H9 (cell line): Measurements from ENCODE around the gene RPUSD3. TPM values are rescaled to one million over a fixed set of nuclear protein-coding genes. Genes with fewer than 3 reads are reported as not detected.

Experiments used
- DNase-seq: peaks from one replicate; pipeline ENCODE4 v3.0.0-alpha.2; 2017
- H2AFZ ChIP-seq: one replicate; pipeline ENCODE4 v1.6.1; 2013; ENCODE audit warnings: mild to moderate bottlenecking, low read length, control low read depth, moderate library complexity
- H2AK5ac ChIP-seq: 2 replicates; pipeline ENCODE4 v1.6.1; 2013; ENCODE audit warnings: low read length, control low read depth, mixed read lengths; ENCODE audit not compliant: insufficient read length
- H2BK120ac ChIP-seq: one replicate; pipeline ENCODE4 v1.6.1; 2013; ENCODE audit warnings: low read depth, mild to moderate bottlenecking, low read length, control low read depth, inconsistent platforms; ENCODE audit not compliant: poor library complexity, severe bottlenecking
- H2BK12ac ChIP-seq: 2 replicates; pipeline ENCODE4 v1.6.1; 2013; ENCODE audit warnings: low read length, control low read depth, mixed read lengths, low read depth; ENCODE audit not compliant: insufficient read length
- H2BK15ac ChIP-seq: 2 replicates; pipeline ENCODE4 v1.6.1; 2013; ENCODE audit warnings: low read depth, low read length, control low read depth
- H2BK20ac ChIP-seq: one replicate; pipeline ENCODE4 v1.6.1; 2013; ENCODE audit warnings: low read depth, mild to moderate bottlenecking, low read length, control low read depth, inconsistent platforms; ENCODE audit not compliant: poor library complexity, severe bottlenecking
- H2BK5ac ChIP-seq: 2 replicates; pipeline ENCODE4 v1.6.1; 2013; ENCODE audit warnings: low read length, control low read depth, mixed read lengths; ENCODE audit not compliant: insufficient read length
- H3K14ac ChIP-seq: 2 replicates; pipeline ENCODE4 v1.6.1; 2013; ENCODE audit warnings: low read length, control low read depth; ENCODE audit not compliant: insufficient read depth
- H3K18ac ChIP-seq: 2 replicates; pipeline ENCODE4 v1.6.1; 2013; ENCODE audit warnings: low read depth, mild to moderate bottlenecking, mixed read lengths, low read length, control low read depth; ENCODE audit not compliant: insufficient read length
- H3K23ac ChIP-seq: 2 replicates; pipeline ENCODE4 v1.6.1; 2013; ENCODE audit warnings: low read length, control low read depth, mixed read lengths, low read depth; ENCODE audit not compliant: insufficient read length
- H3K23me2 ChIP-seq: 2 replicates; pipeline ENCODE4 v1.6.1; 2013; ENCODE audit warnings: low read depth, mild to moderate bottlenecking, mixed read lengths, low read length, control low read depth; ENCODE audit not compliant: insufficient read length, poor library complexity, severe bottlenecking
- H3K27ac ChIP-seq: 2 replicates; pipeline ENCODE4 v1.5.1; 2013; ENCODE audit warnings: low read length, control low read depth, mixed read lengths, low read depth; ENCODE audit not compliant: insufficient read length
- H3K27me3 ChIP-seq: 2 replicates; pipeline ENCODE4 v1.6.1; 2013; ENCODE audit warnings: low read length, control low read depth, inconsistent platforms; ENCODE audit not compliant: insufficient read depth
- H3K4ac ChIP-seq: 2 replicates; pipeline ENCODE4 v1.6.1; 2013; ENCODE audit warnings: low read depth, mild to moderate bottlenecking, control low read depth, inconsistent platforms, low read length, moderate library complexity
- H3K4me1 ChIP-seq: 2 replicates; pipeline ENCODE4 v1.6.1; 2013; ENCODE audit warnings: low read length, control low read depth, inconsistent platforms; ENCODE audit not compliant: insufficient read depth
- H3K4me2 ChIP-seq: 2 replicates; pipeline ENCODE4 v1.6.1; 2013; ENCODE audit warnings: low read length, control low read depth, mixed read lengths; ENCODE audit not compliant: insufficient read length, insufficient read depth
- H3K56ac ChIP-seq: 2 replicates; pipeline ENCODE4 v1.6.1; 2013; ENCODE audit warnings: low read depth, mild to moderate bottlenecking, mixed read lengths, low read length, control low read depth; ENCODE audit not compliant: insufficient read length
- H3K79me1 ChIP-seq: 2 replicates; pipeline ENCODE4 v1.6.1; 2013; ENCODE audit warnings: low read depth, mild to moderate bottlenecking, moderate library complexity, low read length, control low read depth, inconsistent platforms; ENCODE audit not compliant: insufficient read depth, poor library complexity, severe bottlenecking
- H3K79me2 ChIP-seq: 2 replicates; pipeline ENCODE4 v1.6.1; 2013; ENCODE audit warnings: low read length, control low read depth, inconsistent platforms; ENCODE audit not compliant: insufficient read depth
- H3K9ac ChIP-seq: 2 replicates; pipeline ENCODE4 v1.6.1; 2013; ENCODE audit warnings: low read length, control low read depth, mixed read lengths; ENCODE audit not compliant: insufficient read length; ENCODE audit errors: extremely low read depth
- H3K9me3 ChIP-seq: one replicate; pipeline ENCODE4 v1.6.1; 2013; ENCODE audit warnings: low read depth, low read length, inconsistent platforms; ENCODE audit not compliant: control insufficient read depth
- H3T11ph ChIP-seq: one replicate; pipeline ENCODE4 v1.6.1; 2013; ENCODE audit warnings: mild to moderate bottlenecking, low read length, control low read depth, inconsistent platforms
- H4K20me1 ChIP-seq: one replicate; pipeline ENCODE4 v1.6.1; 2013; ENCODE audit not compliant: control insufficient read depth, insufficient read length, insufficient read depth
- H4K5ac ChIP-seq: 2 replicates; pipeline ENCODE4 v1.6.1; 2013; ENCODE audit warnings: low read depth, mild to moderate bottlenecking, mixed read lengths, low read length, control low read depth; ENCODE audit not compliant: insufficient read length
- H4K8ac ChIP-seq: replicated peaks from 2 replicates; pipeline ENCODE4 v1.6.1; 2013; ENCODE audit warnings: low read length, control low read depth, mixed read lengths, low read depth; ENCODE audit not compliant: insufficient read length
- H4K91ac ChIP-seq: 2 replicates; pipeline ENCODE4 v1.6.1; 2013; ENCODE audit warnings: low read depth, mild to moderate bottlenecking, moderate library complexity, mixed read lengths, low read length, control low read depth; ENCODE audit not compliant: insufficient read length
- H3K27ac Mint-ChIP-seq, 3 experiments: 2 replicates in 2 of 3; 3 replicates in 1 of 3; pipeline ENCODE4 v1.8.0; 2020 to 2021; ENCODE audit warnings: mixed read lengths in 3 of 3, mild to moderate bottlenecking in 1 of 3, moderate library complexity in 1 of 3
- H3K27me3 Mint-ChIP-seq: 2 replicates; pipeline ENCODE4 v1.8.0; 2021; ENCODE audit warnings: low read depth, mild to moderate bottlenecking, moderate library complexity, mixed read lengths
- H3K36me3 Mint-ChIP-seq, 3 experiments: 2 replicates in 2 of 3; 3 replicates in 1 of 3; pipeline ENCODE4 v1.8.0; 2020 to 2021; ENCODE audit warnings: low read depth in 3 of 3, mixed read lengths in 3 of 3; ENCODE audit not compliant: insufficient read depth in 1 of 3
- H3K4me1 Mint-ChIP-seq, 2 experiments: 2 replicates each; pipeline ENCODE4 v1.8.0; 2020; ENCODE audit warnings: mixed read lengths in 2 of 2
- H3K4me3 Mint-ChIP-seq, 2 experiments: 2 replicates in 1 of 2; 3 replicates in 1 of 2; pipeline ENCODE4 v1.8.0; 2020 to 2021; ENCODE audit warnings: mild to moderate bottlenecking in 2 of 2, mixed read lengths in 2 of 2, moderate library complexity in 1 of 2
- H3K9me3 Mint-ChIP-seq, 2 experiments: 2 replicates in 1 of 2; 3 replicates in 1 of 2; pipeline ENCODE4 v1.8.0; 2020; ENCODE audit warnings: mild to moderate bottlenecking in 2 of 2, mixed read lengths in 2 of 2, moderate library complexity in 1 of 2
- CTCF ChIP-seq: fragments of 200-600 bp; sonication (generic); conservative IDR thresholded peaks from 3 replicates; pipeline ENCODE4 v1.8.0; 2021; ENCODE audit warnings: antibody characterized with exemption, mild to moderate bottlenecking
- WGBS: extraction: QIAGEN DNeasy Blood & Tissue Kit; methylation state at CpG from one replicate; pipeline ENCODE4 v1.1.7; 2013; ENCODE audit warnings: missing lambda C conversion rate, low lambda C conversion rate, mixed read lengths; ENCODE audit not compliant: insufficient read length; ENCODE audit errors: extremely low coverage; 5-methylcytosine and 5-hydroxymethylcytosine counted together
- long read RNA-seq: library from polyadenylated mRNA; unstranded; transcript quantifications from one replicate; pipeline ENCODE4 v2.0.0, GENCODE V29; 2020
- total RNA-seq: library from RNA; stranded (reverse); gene quantifications from 2 replicates; pipeline ENCODE4 v1.2.1, GENCODE V29; 2021

RPUSD3 gene
- total RNA-seq, result 59.5 TPM in 2 replicates
- long read RNA-seq, transcript RPUSD3-201 (9 exons, 1,225 nt), result major isoform, 201 of 327 reads
- long read RNA-seq, transcript RPUSD3-216 (4 exons, 2,491 nt), result minor isoform, 39 of 327 reads
- long read RNA-seq, transcript RPUSD3-214 (3 exons, 547 nt), result minor isoform, 13 of 327 reads
- long read RNA-seq, partial matches to known transcripts, result 9 of 327 reads
- long read RNA-seq, other reads (novel, unspliced or antisense), result 63 of 327 reads

GRCh38 chr3:9843715-9844438, at the start of gene RPUSD3:
Gene RPUSD3, minus strand, starts transcription at chr3:9844008. Its CDS starts 18 bp downstream, at chr3:9843990.
- no peaks in the 10 kb centered on the region; the same call in 1 of the 2 replicates for H3K27me3 ChIP-seq
- DNase-seq, result peak; percentile 96
- Mint-ChIP-seq H3K27ac (peak within 1 kb of the TSS; percentile 24 to 92 (median 91); a peak in 6 of 7 replicates), H3K4me1 (peaks cover 6 to 9% of the 10 kb centered on the region in 2 experiments), H3K9me3 (no peaks in the 10 kb centered on the region), H3K27me3 (peaks cover 2% of the 10 kb centered on the region; the same call in 1 of the 2 replicates), H3K36me3 (peaks cover 19 to 33% (median 29%) of the 10 kb centered on the region in 3 experiments; a peak in 6 of 7 replicates), H3K4me3 (peak within 1 kb of the TSS; percentile 90 to 96)
- peak within 1 kb of the TSS; percentile 37 for H3K4me2 ChIP-seq
- H3K4me1 ChIP-seq, result no peaks in the 10 kb centered on the region
- no CpG with 5 or more reads among the region's 42 CpGs for WGBS
- no peak within 1 kb of the TSS for H2BK20ac ChIP-seq
- no peak within 1 kb of the TSS for H4K5ac ChIP-seq
- H2BK15ac ChIP-seq, result no peak within 1 kb of the TSS
- no peak within 1 kb of the TSS for H3K4ac ChIP-seq
- H3K9me3 ChIP-seq, result no peaks in the 10 kb centered on the region
- no peaks in the 10 kb centered on the region for H4K20me1 ChIP-seq
- no peak within 1 kb of the TSS for H2BK120ac ChIP-seq
- no peak for TF ChIP-seq CTCF
- peak within 1 kb of the TSS; percentile 62 for H3K18ac ChIP-seq
- H2AK5ac ChIP-seq, result no peak within 1 kb of the TSS
- no peak within 1 kb of the TSS for H2AFZ ChIP-seq
- peak within 1 kb of the TSS; percentile 25 for H3K9ac ChIP-seq
- no peak within 1 kb of the TSS for H3K23ac ChIP-seq
- no peak within 1 kb of the TSS for H3T11ph ChIP-seq
- no peaks in the 10 kb centered on the region for H3K79me1 ChIP-seq
- no peak within 1 kb of the TSS for H2BK5ac ChIP-seq
- H3K56ac ChIP-seq, result no peak within 1 kb of the TSS
- H3K27ac ChIP-seq, result no peak within 1 kb of the TSS
- no peak within 1 kb of the TSS for H2BK12ac ChIP-seq
- H3K14ac ChIP-seq, result no peak within 1 kb of the TSS
- H4K91ac ChIP-seq, result no peak within 1 kb of the TSS
- H3K79me2 ChIP-seq, result no peaks in the 10 kb centered on the region
- H4K8ac ChIP-seq, result no peak within 1 kb of the TSS
- peaks cover 5% of the 10 kb centered on the region for H3K23me2 ChIP-seq
